Fibroblast of skin of abdomen (primary cell): ENCODE measurements around the gene ADAM11.

Experiments
- DNase-seq: peaks from one replicate; pipeline ENCODE4 v3.0.0-alpha.2; 2013

Gene ADAM11

DNA sequence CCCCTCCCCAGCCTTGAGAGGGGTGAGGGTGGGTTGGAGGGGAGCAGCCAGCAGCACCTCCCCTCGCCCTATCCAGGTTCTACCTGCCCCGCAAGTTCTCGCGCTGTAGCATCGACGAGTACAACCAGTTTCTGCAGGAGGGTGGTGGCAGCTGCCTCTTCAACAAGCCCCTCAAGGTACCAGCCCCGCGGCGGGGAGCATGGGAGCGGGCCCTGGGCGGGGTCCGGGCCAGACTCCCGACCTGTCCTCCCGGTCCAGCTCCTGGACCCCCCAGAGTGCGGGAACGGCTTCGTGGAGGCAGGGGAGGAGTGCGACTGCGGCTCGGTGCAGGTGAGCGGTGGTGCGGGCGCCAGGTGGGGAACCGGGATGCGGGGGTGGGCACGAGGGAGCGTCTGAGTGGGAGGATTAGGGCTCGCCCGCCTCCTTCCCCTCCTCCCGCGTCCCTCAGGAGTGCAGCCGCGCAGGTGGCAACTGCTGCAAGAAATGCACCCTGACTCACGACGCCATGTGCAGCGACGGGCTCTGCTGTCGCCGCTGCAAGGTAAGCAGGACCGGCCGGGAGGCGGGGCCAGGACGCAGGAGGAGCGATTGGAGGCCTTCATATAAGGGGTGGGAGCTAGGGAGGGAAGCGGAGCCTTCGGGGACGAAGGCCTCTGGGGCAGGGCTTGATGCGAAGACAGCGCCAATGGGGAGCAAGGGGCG is 16.5 kb downstream of the ADAM11 start:
- DNase-seq: peak; percentile 97

DNA sequence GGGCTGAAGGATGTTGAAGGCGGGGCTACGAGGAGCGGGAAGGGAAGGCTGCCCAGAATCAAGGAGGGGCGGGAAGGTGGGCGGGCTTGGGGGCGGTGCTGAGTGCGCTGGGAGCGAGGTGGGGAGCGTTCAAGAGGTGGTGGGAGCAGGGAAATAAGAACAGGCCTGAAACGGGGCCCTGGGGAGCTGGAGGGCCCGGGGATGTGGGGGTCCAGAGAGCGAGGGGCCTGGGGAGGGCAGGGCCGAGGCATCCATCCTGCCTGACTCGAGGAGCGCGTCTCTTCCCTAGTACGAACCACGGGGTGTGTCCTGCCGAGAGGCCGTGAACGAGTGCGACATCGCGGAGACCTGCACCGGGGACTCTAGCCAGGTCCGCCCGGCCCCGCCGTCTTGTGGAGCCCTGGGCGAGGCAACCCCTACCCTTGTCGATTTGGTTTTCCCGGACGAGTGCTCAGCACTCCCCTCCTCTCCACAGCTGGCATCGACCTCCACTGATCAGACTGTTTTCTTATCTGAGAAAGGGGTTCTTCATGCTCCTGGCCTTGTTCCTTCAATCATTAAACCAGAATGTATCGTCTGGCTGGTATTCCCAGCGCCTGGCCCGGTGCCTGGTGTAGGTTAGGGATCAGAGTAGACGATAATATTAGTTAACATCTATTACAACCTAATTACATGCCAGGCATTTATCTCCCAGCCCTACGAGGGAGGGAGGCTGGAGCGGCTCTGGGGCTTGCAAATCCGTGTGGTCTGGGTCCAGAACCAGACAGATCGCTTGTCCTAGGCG is 17.2 kb downstream of the ADAM11 start:
- DNase-seq: no peak

DNA sequence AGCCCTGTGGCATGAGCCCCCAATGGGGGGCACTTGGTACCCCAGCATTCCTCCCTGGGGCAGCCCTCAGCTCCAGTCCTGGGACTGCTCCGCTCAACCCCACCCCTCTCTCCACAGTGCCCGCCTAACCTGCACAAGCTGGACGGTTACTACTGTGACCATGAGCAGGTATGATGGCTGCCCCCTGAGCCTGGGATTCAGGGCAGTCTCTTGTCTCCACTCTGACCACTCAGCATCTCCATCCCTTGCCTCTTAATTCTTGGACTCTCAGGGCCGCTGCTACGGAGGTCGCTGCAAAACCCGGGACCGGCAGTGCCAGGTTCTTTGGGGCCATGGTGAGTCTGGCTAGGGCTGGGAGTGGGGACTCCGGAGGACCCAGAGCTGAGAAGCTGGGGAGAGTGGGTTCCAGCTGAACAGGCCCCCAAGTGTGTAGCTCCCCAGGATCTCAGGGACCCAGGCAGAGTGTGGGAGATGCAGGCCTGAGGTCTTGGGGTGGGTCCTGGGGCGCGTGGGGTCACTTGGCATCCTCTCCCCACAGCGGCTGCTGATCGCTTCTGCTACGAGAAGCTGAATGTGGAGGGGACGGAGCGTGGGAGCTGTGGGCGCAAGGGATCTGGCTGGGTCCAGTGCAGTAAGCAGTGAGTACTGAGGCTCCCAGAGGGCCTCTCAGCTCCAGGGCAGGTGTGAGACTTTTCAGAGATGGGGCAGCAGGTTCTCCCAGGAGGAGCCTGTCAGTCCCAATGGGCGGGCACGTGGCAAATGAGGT is 18.0 kb downstream of the ADAM11 start:
- DNase-seq: no peak

DNA sequence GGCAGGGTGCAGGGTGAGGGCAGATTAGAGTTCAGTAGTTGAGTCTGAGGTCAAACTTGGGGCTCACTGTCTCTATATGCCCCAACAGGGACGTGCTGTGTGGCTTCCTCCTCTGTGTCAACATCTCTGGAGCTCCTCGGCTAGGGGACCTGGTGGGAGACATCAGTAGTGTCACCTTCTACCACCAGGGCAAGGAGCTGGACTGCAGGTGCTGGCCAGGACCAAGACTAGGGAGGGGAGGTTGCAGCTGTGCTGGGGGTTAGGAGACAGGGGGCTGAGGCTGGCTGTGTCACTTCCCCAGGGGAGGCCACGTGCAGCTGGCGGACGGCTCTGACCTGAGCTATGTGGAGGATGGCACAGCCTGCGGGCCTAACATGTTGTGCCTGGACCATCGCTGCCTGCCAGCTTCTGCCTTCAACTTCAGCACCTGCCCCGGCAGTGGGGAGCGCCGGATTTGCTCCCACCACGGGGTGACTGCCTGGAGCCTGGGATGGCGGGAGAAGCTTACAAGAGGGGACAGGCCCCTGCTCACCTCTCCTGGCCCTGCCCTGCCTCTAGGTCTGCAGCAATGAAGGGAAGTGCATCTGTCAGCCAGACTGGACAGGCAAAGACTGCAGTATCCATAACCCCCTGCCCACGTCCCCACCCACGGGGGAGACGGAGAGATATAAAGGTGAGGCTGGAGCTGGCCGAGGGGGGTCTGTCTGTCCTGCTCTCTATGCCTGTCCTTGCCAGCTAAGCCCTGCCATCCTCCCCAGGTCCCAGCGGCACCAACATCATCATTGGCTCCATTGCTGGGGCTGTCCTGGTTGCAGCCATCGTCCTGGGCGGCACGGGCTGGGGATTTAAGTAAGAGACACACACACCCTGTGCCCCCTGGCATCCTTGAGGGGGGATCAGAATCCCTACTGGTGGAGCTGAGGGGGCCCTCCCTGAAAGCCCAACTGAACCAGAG is 18.9 kb downstream of the ADAM11 start:
- DNase-seq: no peak

DNA sequence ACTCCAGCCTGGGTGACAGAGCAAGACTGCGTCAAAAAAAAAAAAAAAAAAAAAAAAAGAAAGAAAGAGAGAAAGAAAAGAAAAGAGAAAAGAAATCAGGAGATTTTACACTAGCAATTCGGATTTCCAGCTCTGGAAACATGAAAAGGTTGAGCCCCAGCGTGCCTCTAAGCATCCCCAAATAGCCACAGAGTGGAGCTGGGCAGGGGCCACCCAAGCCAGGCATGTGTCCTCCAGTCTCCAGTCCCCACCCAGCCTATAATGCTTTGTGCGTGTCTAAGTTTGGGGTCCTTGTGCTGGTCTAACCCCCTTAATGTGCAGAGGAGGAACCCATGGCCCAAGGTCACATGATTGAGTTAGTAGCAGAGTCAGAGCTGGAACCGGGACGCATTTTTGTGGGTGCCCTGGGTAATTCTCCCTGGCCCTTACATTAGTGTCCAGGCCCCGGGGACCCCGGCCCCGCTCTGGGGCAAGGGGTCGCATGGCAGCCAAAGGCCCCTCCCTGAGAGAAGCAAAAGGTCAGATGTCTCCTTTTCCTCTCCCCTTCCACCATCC is 19.9 kb downstream of the ADAM11 start:
- no peak for DNase-seq

DNA sequence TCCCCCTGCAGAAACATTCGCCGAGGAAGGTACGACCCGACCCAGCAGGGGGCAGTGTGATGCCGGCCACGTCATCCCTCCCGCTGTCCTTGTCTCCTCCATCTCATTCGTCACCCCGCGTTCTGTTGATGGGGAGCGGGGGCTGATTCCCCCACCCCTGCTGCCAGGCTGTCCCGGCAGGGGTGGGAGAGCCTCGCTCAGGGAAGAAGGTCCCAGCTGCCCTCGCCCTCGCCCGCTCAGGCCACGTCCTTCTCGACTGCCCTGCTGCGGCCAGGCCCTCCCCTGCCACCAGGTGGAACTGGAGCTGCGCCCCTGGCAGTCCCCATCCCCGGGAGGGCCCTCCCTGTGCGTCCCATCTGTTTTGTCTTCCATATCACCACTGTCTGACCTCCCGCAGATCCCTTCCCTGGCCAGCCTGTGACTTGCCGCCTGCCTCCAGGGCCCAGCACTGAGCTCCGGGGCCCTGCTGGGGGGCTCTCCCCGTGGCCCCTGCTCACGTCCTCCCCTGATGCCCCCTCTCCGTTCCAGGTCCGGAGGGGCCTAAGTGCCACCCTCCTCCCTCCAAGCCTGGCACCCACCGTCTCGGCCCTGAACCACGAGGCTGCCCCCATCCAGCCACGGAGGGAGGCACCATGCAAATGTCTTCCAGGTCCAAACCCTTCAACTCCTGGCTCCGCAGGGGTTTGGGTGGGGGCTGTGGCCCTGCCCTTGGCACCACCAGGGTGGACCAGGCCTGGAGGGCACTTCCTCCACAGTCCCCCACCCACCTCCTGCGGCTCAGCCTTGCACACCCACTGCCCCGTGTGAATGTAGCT is 20.6 kb downstream of the ADAM11 start:
- peak; percentile 80 for DNase-seq

DNA sequence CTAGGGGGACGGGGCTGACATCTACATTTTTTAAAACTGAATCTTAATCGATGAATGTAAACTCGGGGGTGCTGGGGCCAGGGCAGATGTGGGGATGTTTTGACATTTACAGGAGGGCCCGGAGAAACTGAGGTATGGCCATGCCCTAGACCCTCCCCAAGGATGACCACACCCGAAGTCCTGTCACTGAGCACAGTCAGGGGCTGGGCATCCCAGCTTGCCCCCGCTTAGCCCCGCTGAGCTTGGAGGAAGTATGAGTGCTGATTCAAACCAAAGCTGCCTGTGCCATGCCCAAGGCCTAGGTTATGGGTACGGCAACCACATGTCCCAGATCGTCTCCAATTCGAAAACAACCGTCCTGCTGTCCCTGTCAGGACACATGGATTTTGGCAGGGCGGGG is 21.4 kb downstream of the ADAM11 start:
- no peak for DNase-seq

DNA sequence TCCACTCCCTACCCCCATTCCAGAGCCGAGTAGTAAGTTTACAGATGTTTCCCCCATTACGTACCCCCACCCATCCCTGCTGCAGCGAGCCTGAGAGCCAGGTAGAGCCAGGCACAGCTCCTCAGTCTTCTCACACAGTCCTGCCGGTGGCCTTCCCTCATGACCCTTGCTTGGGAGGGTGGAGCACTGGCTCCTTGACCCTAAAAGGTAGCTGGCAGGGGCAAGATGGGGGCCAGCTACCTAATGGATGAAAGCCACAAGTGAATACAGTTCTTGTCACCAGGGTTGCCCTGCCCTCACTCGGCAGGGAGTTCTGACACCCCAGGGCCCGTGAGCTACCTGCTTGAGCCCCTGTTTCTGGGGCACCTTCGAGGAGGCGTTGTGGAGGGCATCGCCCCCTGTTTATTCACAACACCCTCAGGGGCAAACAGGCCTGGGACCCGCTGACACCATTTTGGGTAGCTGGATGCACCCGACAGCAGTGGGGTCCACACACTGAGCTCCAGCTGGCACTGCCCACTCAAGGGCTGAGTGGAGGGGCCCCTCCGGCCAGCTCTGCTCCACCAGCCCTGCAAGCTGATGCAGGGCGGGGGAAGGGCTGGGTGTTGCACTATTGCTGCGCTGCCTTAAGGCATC is 22.2 kb downstream of the ADAM11 start:
- no peak for DNase-seq

DNA sequence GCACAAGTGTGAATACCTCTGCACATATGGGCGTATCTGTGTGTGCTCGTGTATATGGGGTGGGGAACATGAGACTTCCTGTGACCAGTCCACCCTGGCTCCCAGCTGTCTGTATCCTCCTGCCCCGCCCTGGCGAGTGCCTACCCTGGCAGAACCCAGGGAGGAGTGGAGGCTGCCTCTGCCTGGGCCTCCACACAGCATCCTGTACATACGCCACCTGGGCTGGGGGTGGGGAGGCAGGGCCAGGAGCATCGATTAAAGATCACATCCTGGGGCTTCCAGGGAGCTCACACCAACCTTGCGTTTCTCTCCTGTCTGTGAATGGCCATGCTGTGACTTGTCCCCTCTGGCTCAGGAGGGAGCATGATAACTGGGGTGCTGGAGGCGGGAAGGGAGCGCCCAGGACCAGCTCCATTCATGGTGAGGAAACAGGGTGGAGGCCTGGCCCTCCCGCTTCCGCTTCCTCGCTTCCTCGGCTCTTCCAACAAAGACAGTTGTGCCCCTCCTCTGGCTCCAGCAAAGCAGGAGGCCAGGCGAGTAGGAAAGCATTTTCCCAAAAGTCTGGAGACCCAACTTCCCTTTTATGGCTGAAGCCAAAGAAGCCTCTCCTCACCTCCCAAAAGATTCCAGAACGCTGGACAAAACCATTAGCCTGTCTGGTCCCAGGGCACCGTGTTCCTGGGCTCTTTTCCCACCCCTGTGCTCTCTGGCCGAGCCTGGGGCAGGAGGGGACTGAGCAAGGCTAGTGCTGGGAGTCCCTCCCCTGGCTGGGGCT is 22.9 kb downstream of the ADAM11 start:
- no peak for DNase-seq

DNA sequence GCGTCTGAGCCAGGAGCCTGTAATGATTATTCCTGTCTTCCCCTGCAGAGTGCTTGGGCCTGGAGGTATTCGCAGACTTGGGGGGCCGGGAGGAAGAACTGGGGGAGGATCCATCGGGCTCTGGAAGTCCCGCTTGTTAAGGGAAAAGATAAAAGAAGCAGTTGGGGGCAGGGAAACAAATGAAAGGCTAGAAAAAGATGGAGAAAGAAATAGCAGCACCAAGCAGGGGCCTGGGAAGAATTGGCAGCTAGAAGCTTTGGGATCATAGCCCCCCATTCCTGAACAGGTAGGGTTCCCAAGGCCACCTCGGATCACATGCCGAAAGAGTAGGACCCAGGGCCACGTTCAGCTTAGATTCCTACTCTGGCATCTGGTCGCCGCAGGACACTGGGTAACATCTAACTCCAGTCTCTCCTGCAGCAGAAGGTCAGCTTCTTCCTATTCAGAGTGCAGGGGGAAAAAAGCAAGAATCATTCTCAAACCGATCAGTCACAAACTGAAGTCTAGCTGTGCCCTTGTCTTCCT is 23.6 kb downstream of the ADAM11 start:
- DNase-seq: no peak

DNA sequence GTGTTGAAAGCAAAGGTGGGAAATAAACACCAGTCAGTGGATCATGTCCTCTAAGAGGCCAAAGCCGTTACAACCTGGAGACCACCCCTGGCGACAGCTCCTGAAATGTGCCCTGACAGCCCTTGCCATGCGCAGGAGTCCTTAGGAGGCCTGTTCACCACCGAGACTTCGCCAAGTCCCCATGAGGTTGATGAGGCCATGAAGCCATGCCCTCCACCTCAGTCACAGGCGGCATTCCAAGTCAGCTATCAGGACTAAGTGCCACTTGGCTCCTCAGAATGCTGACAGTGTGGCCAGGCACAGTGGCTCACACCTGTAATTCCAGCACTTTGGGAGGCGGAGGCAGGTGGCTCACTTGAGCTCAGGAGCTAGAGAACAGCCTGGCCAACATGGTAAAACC is 27.1 kb downstream of the ADAM11 start:
- no peak for DNase-seq

DNA sequence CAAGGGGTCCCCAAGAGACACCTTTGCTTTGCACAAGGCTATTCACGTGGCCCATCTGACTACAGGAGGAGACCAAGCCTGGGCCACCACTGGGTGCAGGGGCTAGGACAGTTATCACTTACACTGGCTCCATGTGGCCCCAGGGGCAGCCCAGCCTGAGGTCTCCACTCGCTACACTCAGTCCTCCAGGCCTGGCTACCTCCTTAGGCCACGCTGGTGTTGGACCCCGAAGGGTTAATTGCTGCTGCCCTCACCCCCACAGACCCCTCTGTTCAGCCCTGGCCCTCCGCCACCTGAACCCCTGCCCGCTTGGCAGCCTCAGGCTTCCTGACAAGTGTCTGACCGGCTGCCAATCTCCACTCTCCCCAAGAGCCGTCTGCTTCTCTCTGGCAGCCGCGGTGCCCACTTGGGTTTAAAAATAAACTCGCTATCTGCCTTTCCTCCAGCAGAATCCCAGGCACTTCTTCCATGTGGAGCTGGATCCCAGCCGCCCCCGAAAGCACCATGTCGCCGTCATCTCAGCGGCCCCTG is 27.8 kb downstream of the ADAM11 start:
- no peak for DNase-seq

DNA sequence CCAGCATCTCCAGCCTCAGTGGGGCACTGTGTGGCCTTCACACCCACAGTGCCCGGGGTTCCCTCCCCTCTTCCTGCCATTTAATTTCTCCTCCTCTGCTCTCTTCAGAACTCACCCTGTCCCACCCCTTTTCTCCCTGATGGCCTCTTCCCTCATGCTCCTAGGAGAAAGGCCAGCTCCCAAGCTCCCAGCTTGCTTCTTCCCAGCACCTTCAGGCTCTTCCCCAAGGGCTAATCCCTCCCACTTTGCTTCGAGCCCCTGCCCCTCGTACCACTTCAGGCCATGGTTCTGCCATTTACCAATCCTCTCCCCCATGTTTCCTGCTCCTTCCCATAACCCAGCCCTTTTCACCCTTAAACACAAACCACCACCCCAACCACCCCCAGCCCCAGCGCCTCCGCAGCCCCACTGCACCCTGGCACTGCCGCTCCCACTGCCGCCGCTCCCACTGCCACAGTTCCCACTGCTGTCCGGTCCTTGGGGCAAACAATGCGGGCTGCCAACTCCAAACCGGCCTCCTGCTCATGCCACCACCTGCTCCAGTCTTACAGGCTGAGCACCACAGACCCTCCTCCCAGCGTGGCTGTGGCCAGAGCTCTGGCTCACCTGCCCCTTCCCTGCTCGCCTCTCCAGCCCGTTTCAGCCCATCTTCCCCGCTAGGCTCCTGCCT is 28.6 kb downstream of the ADAM11 start:
- DNase-seq: no peak

DNA sequence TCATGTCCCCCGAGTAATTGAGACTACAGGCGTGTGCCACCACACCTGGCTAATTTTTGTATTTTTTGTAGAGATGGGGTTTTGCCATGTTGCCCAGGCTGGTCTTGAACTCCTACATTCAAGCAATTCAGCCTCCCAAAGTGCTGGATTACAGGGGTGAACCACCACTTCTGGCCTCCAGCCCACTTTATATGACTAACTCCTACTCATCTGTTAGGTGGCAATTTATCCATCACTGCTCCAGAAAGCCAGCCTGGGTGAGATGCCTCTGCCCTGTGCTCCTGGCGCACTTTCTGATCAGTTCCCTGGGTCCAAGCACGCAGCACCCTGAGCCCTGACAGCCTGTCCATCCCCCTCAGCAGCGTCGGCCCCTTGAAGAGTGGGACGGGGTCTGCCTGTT is 29.4 kb downstream of the ADAM11 start:
- no peak for DNase-seq

DNA sequence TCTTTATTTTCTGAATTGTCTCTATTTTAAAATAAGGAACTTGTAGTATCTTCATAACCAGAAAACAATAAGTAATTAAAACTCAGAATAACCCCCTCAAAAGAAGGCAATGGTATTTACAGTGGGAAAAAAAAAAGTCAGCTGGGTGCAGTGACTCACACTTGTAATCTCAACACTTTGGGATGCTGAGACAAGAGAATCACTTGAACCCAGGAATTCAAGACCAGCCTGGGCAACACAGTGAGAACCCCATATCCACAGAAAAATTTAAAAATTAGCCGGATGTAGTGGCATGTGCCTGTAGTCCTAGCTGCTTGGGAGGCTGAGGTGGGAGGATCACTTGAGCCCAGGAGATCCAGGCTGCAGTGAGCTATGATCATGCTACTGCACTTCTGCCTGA is 33.5 kb downstream of the ADAM11 start:
- peak; percentile 46 for DNase-seq

DNA sequence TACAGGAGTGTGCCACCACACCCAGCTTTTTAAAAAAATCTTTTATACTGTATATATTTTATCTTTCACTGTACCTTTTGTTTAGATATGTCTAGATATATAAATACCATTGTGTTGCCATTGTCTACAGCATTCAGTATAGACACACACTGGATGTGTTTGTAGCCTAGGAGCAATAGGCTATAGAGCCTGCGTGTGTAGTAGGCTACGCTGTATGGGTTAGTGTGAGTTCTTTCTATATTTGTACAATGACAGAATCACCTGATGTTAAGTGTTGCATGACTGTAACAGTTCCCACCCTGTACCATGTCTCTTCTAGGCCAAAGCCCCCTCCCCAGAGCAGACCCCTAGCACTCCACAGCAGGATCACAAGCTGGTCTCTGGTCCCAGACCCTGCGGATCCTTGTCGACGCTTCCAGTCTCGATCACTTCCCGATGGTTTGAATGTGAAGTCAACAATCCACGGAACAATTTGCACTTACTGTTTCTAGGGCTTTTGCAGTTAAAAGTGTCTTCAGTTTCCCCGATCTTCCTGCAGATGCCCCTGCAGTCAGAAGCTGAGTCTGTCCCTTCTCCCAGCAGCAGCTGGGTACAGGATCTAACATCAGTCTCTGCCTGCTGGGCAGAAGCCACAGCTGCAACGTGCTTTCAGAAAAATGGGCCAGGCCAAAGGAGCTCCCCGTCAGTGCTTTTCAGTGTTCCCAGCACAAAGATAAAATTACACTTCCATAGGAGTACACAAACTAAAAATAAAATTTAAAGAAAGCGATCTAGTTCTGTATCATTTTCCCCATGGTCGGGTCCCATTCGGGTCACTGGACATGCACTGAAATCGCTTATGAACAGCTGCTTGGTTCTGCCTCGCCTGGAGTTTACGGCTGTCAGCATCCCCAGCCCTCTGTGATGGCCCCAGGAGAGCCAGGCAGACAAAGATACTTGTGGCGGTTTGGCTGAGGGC is 35.4 kb downstream of the ADAM11 start:
- no peak for DNase-seq

DNA sequence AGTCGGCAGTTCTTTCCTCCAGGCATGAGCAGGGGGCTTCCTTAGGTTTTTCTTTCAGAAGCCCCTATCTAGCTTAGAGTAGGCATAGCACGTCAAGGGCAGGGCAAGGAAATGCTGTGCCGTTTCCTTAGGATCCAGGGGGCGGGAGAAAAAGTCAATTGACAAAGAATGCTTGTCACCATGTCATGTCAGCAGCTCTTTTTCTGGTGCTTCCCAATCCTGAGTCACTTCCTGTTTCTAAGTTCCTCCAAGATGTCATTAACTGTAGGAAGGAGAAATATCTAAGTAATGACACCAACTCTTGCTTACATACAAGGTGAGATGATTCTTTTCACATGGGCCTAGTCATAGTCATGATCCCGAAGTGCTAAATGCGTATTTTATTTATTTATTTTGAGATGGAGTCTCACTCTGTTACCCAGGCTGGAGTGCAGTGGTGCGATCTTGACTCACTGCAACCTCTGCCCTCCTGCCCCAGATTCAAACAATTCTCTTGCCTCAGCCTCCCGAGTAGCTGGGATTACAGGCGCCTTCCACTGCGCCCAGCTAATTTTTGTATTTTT is 36.1 kb downstream of the ADAM11 start:
- DNase-seq: peak; percentile 88
